CD14-positive monocyte (primary cell): ENCODE results near the gene CDH7. TPM values are rescaled to one million over a fixed set of nuclear protein-coding genes. Genes with fewer than 3 reads are reported as not detected.

ENCODE experiments used
- DNase-seq, 3 donors: peaks; one replicate each; pipeline ENCODE4 v3.0.0-alpha.2; 2011 to 2022
- H2AFZ ChIP-seq: 2 replicates; pipeline ENCODE4 v1.6.0; 2012; ENCODE audit warnings: mild to moderate bottlenecking, low read depth, low read length, inconsistent platforms; ENCODE audit not compliant: insufficient read depth, poor library complexity, severe bottlenecking
- H3K27ac ChIP-seq, 2 donors: 1 replicate in 1 of 2; 2 replicates in 1 of 2; pipeline ENCODE4 v1.5.1; 2012 to 2013; ENCODE audit warnings: low read length in 2 of 2, control low read depth in 1 of 2, inconsistent platforms in 1 of 2, low read depth in 1 of 2, mild to moderate bottlenecking in 1 of 2
- H3K27me3 ChIP-seq, 2 donors: one replicate each; pipeline versions ENCODE4 v1.6.0 to v1.6.1; 2011 to 2013; ENCODE audit warnings: low read length in 2 of 2; ENCODE audit not compliant: control insufficient read depth in 2 of 2, insufficient read depth in 2 of 2
- H3K36me3 ChIP-seq, 2 donors: replicated peaks in 1 of 2; 1 replicate in 1 of 2; 2 replicates in 1 of 2; pipeline versions ENCODE4 v1.5.1 to v1.6.1; 2012 to 2013; ENCODE audit warnings: low read length in 2 of 2, control low read depth in 1 of 2, inconsistent platforms in 1 of 2, mild to moderate bottlenecking in 1 of 2; ENCODE audit not compliant: insufficient read depth in 2 of 2, control insufficient read depth in 1 of 2
- H3K4me1 ChIP-seq, 2 donors: 1 replicate in 1 of 2; 2 replicates in 1 of 2; pipeline versions ENCODE4 v1.5.1 to v1.6.1; 2012 to 2013; ENCODE audit warnings: low read length in 2 of 2, control low read depth in 1 of 2, inconsistent platforms in 1 of 2, mild to moderate bottlenecking in 1 of 2, moderate library complexity in 1 of 2; ENCODE audit not compliant: insufficient read depth in 2 of 2, control insufficient read depth in 1 of 2
- H3K4me2 ChIP-seq: replicated peaks from 2 replicates; pipeline ENCODE3; 2012; ENCODE audit warnings: low read length, moderate library complexity, mild to moderate bottlenecking; ENCODE audit not compliant: poor library complexity, severe bottlenecking; ENCODE audit errors: extremely low read depth
- H3K4me3 ChIP-seq, 3 experiments: fragments of 200-600 bp in 1 of 3; sonication (generic) in 1 of 3; replicated peaks in 1 of 3; 1 replicate in 2 of 3; 2 replicates in 1 of 3; pipeline ENCODE4 v1.5.1; 2011 to 2013; ENCODE audit warnings: low read length in 3 of 3, mild to moderate bottlenecking in 3 of 3, control low read depth in 2 of 3, low read depth in 2 of 3, inconsistent platforms in 1 of 3, moderate library complexity in 1 of 3
- H3K79me2 ChIP-seq: 2 replicates; pipeline ENCODE4 v1.6.0; 2012; ENCODE audit warnings: mild to moderate bottlenecking, control low read depth, inconsistent platforms, low read length, moderate library complexity; ENCODE audit not compliant: insufficient read depth
- H3K9ac ChIP-seq: 2 replicates; pipeline ENCODE4 v1.6.0; 2017; ENCODE audit warnings: low read length, mild to moderate bottlenecking; ENCODE audit not compliant: insufficient read depth, poor library complexity, severe bottlenecking
- H3K9me3 ChIP-seq, 2 donors: replicated peaks in 1 of 2; 1 replicate in 1 of 2; 2 replicates in 1 of 2; pipeline versions ENCODE4 v1.5.1 to v1.6.1; 2012 to 2013; ENCODE audit warnings: low read length in 2 of 2, control low read depth in 1 of 2; ENCODE audit not compliant: control insufficient read depth in 1 of 2, insufficient read depth in 1 of 2
- H4K20me1 ChIP-seq: 2 replicates; pipeline ENCODE4 v1.6.0; 2012; ENCODE audit warnings: mild to moderate bottlenecking, low read length, control low read depth, moderate library complexity; ENCODE audit not compliant: insufficient read depth
- H3K27ac Mint-ChIP-seq, 7 donors: one replicate each; pipeline ENCODE4 v1.8.0; 2020; ENCODE audit warnings: mild to moderate bottlenecking in 7 of 7, mixed read lengths in 7 of 7, moderate library complexity in 6 of 7, inconsistent platforms in 2 of 7
- H3K27me3 Mint-ChIP-seq, 3 donors: one replicate each; pipeline ENCODE4 v1.8.0; 2021 to 2022; ENCODE audit warnings: low read depth in 3 of 3, mild to moderate bottlenecking in 3 of 3, mixed read lengths in 3 of 3, moderate library complexity in 3 of 3, inconsistent platforms in 1 of 3
- H3K36me3 Mint-ChIP-seq, 2 donors: one replicate each; pipeline ENCODE4 v1.8.0; 2020; ENCODE audit warnings: mixed read lengths in 2 of 2, inconsistent platforms in 1 of 2, mild to moderate bottlenecking in 1 of 2
- H3K4me1 Mint-ChIP-seq: one replicate; pipeline ENCODE4 v1.8.0; 2020; ENCODE audit warnings: mild to moderate bottlenecking, mixed read lengths
- H3K4me3 Mint-ChIP-seq, 2 donors: one replicate each; pipeline ENCODE4 v1.8.0; 2020; ENCODE audit warnings: mild to moderate bottlenecking in 2 of 2, mixed read lengths in 2 of 2, moderate library complexity in 1 of 2
- H3K9me3 Mint-ChIP-seq, 7 donors: one replicate each; pipeline ENCODE4 v1.8.0; 2020 to 2022; ENCODE audit warnings: mixed read lengths in 7 of 7, mild to moderate bottlenecking in 6 of 7, moderate library complexity in 6 of 7, inconsistent platforms in 2 of 7
- CTCF ChIP-seq: fragments of 200-600 bp; IDR thresholded peaks from one replicate; pipeline ENCODE4 v1.8.0; 2022; ENCODE audit warnings: antibody characterized with exemption, mild to moderate bottlenecking
- WGBS: methylation state at CpG from one replicate; pipeline ENCODE4 v1.1.5; 2013; ENCODE audit warnings: missing lambda C conversion rate; ENCODE audit not compliant: insufficient coverage; 5-methylcytosine and 5-hydroxymethylcytosine counted together
- intact Hi-C, 2 donors: fragments of 100-400 bp; cut with micrococcal nuclease; formaldehyde crosslinking; loops; one replicate each; pipeline versions ENCODE4 v1.15.0 to v1.15.1; 2023
- polyA plus RNA-seq, 3 donors: library from polyadenylated mRNA; depleted of rRNA in 1 of 3; unstranded in 2 of 3; stranded (reverse) in 1 of 3; fragments of 300-500 nt in 2 of 3; fragments of >200 nt in 1 of 3; fragmentation: Illumina TruSeq in 2 of 3; gene quantifications; 1 replicate in 2 of 3; 2 replicates in 1 of 3; pipeline ENCODE4 v1.2.3, GENCODE V29; 2012 to 2021

CDH7 gene
- polyA plus RNA-seq, 3 donors = not detected

- Histone ChIP-seq H3K36me3 (no peaks in the 10 kb centered on the region), H3K27me3 (no peaks in the 10 kb centered on the region), H3K27ac (no peak overlapping the region), H3K9me3 (no peaks in the 10 kb centered on the region), H2AFZ (no peak overlapping the region), H3K79me2 (no peaks in the 10 kb centered on the region), H3K4me2 (no peak overlapping the region), H3K9ac (no peak overlapping the region), H3K4me3 (no peak overlapping the region), H4K20me1 (no peaks in the 10 kb centered on the region), H3K4me1 (no peaks in the 10 kb centered on the region)
- Mint-ChIP-seq H3K4me1 (no peaks in the 10 kb centered on the region), H3K27ac (no peak overlapping the region), H3K9me3 (peaks cover 0 to 5% (median 0%) of the 10 kb centered on the region in 7 donors), H3K36me3 (no peaks in the 10 kb centered on the region), H3K27me3 (peaks cover 0 to 3% (median 0%) of the 10 kb centered on the region in 3 donors), H3K4me3 (no peak overlapping the region)
- intact Hi-C loops = no loop called here
- no peak for DNase-seq
- TF ChIP-seq CTCF = no peak
Measured at GRCh38 chr18:65937180-65937579, 186.4 kb downstream of the CDH7 start.

DNA sequence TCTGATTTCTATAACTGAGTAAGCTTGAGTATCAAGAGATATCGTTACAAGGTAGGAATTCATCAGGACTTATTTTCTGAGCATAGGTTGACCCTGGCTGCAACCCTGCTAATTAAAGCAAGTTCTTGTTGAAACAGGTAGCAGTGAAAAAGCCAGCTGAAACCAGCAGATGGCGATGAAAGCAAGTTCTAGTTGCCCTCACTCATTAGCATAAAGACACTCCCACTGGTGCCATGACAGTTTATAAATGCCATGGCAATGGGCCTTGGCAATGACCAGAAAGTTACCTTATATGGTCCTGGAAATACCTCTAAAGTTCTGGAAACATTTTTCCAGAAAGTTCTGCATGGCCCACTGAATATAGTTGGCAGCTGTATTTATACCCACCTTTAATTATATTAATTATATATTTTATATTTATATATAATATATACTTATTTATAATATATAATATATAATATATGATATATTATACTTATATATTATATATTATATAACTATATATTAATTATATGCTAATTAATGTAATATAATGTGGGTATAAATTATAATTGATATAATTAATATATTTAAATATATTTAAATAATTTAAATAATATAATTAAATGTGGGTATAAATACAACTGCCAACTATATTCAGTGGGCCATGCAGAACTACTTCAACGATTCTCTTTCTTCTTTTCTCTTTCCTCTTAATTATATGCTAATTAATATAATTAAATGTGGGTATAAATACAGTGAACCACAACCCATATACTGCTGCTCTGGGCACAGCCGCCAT is 188.0 kb downstream of the CDH7 start:
- H3K4me3 Mint-ChIP-seq = no peak overlapping the region
- no peaks in the 10 kb centered on the region for H3K4me1 ChIP-seq
- no peak overlapping the region for H3K4me2 ChIP-seq
- no peak overlapping the region for H3K9ac ChIP-seq
- peaks cover 0 to 2% (median 0%) of the 10 kb centered on the region in 7 donors for H3K9me3 Mint-ChIP-seq
- H3K79me2 ChIP-seq = no peaks in the 10 kb centered on the region
- H3K9me3 ChIP-seq = no peaks in the 10 kb centered on the region
- DNase-seq = no peak
- intact Hi-C loops = no loop called here
- 74% methylated on average over 2 of the region's 4 CpGs for WGBS
- no peak overlapping the region for H2AFZ ChIP-seq
- peak; percentile 14 for TF ChIP-seq CTCF
- H3K36me3 Mint-ChIP-seq = no peaks in the 10 kb centered on the region
- no peaks in the 10 kb centered on the region for H4K20me1 ChIP-seq
- no peak overlapping the region for H3K4me3 ChIP-seq
- no peak overlapping the region for H3K27ac ChIP-seq
- peaks cover 0 to 3% (median 0%) of the 10 kb centered on the region in 3 donors for H3K27me3 Mint-ChIP-seq
- H3K27me3 ChIP-seq = no peaks in the 10 kb centered on the region
- no peaks in the 10 kb centered on the region for H3K36me3 ChIP-seq
- H3K27ac Mint-ChIP-seq = no peak overlapping the region
- no peaks in the 10 kb centered on the region for H3K4me1 Mint-ChIP-seq
